Activated CD4-positive, alpha-beta T cell treated with anti-CD3 and anti-CD28 coated beads, Interleukin-2, amount 50 U/mL, for 4 hours (primary cell): ENCODE measurements around the gene SWI5.
"Not testable (repeated sequence)": the region's sequence is repeated elsewhere in the genome, so short reads cannot be mapped to it uniquely, and the experiment has no call there.

Source experiments
- DNase-seq, 2 experiments: peaks; one replicate each; pipeline ENCODE4 v3.0.0-alpha.2; 2020

SWI5 gene

DNA sequence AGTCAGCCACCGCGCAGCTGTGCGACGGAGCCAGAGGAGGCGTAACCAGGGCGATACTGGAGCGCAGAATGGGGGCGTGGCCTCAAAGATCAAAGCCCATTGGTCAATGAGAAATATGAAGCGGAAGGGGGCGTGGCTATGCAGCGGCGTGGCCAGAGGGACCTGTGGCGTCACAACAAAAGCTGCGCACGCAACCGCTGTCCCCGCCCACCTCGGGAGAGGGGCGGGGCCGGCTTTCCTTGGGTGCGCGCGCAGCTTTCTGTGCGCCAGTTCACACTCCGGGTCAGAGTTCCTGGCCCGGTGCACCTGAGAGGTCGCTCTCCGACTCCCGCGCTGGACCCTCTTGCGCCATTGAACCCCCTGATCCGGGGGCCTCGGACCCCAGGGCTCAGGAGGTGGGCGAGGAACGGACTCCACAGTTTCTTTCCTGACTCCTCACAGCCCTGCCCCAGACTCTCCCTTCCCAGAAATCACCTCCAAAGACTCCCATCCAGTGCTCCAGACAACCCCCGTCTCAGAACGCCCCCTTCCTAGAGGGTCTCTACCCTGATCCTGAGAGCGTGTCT lies at the start of gene SWI5:
SWI5 (plus strand) TSS at position 269 of the 566 bp plus-strand sequence.
- peak; percentile 100 for DNase-seq

DNA sequence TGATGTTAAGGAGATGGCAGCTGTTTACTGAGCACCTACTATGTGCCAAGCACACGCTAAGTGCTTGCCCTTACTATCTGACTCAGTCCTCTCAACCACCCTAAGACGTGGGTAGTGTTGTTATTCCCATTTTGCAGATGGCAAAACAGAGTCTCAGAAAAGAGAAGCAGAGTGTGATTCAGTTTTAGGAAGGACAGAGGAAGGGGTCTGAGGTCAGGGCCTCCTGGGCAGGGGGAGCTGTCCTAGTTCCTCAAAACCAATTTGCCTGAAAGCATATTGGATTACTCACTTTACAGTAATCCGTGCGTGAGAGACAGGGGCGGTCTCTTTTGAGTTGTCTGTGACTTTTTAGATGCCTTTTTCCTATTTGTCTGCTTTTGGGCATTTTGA lies 49.7 kb upstream of the SWI5 start:
- no peak for DNase-seq

DNA sequence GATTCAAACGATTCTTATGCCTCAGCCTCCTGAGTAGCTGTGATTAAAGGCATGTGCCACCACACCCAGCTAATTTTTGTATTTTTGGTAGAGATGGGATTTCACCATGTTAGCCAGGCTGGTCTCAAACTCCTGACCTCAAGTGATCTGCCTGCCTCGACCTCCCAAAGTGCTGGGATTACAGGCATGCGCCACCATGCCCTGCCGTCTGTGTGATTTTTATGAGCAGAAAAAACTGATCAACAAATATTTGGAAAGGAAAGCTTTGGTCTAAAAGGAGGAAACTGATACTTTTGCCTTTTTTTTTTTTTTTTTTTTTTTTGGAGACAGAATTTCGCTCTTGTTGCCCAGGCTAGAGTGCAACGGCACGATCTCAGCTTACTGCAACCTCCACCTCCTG lies 45.2 kb upstream of the SWI5 start:
- not testable (repeated sequence) for DNase-seq

DNA sequence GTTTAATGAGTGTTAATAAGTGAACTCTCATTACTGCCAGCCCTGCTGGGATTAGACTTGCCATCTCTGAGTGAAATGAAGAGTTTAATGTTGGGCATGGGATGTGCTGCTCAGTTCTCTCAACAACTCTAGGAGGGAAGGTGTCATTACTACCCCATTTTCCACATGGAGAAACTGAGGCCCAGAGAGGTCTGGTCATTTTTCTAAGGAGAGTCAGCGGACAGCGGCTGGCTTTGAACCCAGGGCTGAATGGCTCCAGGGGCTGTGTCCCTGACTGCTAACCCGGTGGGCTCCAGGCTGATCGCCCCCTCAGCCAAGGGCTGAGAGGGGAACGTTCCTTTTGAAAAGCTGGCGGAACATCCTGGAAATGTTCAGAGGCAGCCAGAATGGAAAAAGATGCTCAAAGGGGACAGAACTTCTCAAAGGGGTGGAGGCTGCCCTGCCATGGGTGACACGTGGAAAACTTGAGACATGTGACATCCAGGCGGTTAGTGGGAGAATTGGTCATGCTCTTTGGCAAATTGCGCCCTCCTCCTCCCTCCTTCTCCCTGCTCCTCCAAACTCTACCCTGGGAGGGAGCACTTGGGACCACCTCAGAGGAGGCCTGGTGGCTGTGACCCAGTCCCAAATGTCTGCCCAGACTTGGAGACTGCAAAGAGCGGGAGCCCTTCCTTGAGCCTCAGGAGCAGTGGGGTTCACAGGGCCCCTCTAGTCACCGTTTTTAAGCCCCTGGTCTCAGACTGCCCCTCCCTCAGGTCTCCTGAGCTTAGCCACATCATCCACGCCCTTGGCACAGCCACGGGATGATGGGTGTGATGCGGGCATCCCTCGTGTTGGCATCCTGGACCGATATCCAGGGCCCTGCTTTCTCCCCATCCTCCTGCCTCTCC lies 44.2 kb upstream of the SWI5 start:
- no peak for DNase-seq

DNA sequence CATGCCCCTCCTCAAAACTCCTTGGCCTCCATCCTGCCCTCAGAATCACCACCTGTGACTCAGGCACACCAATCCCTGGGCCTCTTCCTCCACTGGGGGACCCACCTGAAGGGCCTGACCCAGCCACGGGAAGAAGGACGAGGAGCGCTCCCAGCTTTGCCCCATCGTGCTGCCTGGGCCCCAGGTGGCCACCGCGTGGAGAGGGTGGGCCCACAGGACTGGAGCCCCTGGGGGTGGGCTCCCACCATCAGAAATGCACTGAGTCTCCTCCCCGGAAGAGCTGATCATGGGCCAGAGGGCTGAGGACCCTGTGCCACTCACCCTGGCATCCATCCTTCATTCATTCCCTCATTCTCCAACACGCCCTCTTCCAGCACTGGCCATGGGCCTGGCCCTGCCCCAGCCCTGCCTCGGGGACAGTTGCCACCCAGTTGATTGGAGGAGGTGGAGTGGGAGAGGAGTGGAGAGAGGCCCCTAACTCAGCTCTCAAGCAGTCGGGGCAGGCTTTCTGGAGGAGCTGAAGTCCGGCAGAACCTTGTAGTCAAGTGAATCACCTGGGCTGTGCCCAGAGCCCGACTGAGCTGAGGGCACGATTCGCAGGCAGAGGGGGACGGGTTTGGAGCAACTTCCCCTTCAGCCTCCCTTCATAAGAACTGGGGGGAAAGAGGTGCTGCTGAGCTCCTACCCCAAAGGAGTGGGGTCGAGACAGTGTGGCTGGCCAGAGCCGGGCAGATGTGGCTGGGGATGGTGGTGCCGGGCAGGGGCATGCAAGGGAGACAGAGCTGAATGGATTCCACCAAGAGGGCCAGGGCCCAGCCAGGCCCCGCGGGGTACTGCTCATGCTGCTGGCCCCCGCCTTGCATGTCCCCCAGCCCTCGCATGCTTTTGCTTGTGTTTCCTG lies 43.3 kb upstream of the SWI5 start:
- DNase-seq: no peak

DNA sequence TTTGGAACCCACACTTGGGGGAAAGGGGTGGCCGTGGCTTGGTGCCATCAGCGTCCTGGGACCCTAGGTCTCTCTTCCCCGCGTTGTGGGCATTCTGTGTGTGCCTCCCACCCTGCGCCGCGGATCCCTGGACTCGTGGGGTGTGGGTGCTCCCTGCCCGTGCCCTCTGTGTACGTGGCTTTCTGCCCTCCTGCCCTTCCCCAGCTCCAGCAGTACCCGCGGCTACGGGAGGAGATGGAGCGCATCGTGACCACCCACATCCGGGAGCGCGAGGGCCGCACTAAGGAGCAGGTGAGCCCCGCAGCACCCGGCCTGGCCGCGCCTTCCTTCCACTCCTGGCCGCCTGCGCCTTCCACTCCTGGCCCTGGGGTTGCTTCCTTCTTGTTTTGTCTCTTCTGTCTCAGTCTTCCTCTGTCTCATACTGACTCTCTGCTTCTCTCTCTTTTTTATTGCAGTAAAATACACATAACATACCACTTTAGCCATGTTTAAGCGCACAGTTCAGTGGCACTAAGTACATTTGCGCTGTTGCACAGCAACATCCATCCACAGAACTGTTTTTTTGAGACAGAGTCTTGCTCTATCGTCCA lies 42.2 kb upstream of the SWI5 start:
- DNase-seq: no peak

DNA sequence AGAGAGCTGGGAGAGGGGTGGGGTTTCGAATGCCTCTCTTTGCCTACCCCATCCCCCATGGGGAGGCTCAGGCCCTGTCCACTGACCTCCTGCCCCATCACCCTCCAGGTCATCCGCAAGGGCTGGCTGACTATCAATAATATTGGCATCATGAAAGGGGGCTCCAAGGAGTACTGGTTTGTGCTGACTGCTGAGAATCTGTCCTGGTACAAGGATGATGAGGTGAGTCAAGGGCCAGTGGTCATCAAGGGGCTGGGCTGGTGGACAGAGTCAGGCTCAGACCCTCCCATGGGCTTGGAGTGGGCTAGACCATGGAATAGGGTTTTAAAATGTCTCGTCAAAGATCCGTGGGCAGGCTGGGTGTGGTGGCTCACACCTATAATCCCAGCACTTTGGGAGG lies 34.0 kb upstream of the SWI5 start:
- no peak for DNase-seq

DNA sequence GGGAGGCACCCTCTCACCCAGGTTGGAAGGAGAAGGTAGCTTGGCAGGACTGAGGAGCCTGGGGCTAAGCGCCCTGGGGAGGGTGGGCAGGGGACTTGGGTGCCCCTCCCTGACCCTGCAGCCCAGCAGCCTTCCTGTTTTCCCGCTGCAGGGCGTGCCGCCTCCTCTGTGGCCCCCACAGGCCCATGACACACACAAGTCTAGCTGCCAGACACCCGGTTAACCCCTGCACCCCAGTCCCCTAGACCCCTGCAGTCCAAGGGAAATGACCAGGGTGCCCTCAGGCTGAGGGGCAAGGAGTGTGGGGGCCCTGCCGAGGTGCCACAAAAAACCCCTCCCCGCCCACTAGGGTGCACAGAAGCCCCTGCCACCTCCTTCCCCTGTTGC lies 33.3 kb upstream of the SWI5 start:
- no peak for DNase-seq

DNA sequence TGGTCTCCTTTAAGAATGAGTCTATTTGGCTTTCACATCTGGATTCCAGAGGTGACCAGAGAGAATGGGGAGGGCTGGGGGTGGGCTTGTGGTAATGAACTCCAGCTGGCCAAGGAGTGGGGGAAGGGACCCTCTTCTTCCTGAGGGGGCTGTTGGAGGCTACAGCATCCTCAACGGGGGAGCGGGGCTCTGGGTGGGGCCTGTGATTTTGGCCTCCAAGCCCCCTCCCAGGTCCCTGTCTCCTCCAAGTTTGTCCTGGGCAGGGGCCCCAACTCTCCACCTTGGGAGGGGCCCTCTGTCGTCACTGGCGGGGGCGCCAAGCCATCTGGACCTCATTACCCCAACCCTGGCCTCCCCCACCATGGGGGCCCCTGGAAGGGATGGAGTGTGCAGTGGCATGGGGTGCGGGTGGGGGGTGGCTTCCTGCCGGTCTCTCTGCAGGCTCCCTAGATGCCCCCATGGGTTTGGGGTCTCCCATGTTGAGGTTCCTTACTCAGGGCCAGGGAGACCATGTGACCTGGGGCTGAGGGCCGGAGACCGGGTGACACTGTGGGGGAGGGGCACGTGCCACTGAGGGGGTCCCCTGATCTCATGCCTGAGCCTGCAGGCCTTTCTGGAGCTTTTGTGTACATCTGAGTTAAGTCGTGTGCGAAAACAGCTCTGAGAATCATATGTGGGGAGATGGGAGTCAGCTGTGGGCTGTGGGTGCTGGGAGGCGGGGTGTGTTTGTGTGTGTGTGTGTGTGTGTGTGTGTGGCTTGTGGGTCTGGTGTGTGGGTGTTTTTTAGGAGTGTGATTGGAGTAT lies 32.7 kb upstream of the SWI5 start:
- DNase-seq: no peak

DNA sequence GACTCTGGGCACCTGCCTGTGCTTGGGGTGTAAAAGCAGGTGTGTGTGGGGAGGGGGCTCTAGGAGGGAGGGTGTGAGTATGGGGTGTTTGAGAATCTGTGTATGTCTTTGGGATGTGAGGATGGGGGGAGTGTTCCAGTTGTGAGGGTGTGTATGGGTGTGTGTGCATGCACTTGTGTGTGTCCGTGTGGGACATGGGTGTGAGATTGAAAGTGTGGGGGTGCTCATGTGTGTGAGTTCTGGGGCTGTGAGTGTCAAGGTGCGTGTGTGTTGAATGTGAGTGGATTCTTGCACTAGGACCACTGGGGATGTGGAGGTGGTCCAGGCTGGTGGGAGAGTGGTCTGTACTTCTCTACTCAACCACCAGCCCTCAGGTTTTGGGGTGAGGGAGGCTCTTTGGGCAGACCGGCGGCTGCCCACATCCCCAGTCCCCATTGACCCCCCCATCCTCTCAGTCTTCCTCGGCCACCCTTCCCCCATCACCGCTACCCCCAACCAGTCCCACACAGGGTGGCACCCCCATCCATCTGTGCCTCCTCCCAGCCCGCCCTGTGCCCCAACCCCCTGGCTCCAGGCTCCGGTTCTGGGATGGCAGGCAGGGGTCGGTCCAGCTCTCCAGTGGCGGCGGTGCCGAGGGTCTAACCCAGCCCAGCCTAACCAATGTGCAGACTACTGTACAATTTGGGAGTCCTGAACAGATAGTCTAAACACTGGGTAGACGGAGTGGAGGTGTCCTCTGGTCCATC lies 31.8 kb upstream of the SWI5 start:
- DNase-seq: no peak

DNA sequence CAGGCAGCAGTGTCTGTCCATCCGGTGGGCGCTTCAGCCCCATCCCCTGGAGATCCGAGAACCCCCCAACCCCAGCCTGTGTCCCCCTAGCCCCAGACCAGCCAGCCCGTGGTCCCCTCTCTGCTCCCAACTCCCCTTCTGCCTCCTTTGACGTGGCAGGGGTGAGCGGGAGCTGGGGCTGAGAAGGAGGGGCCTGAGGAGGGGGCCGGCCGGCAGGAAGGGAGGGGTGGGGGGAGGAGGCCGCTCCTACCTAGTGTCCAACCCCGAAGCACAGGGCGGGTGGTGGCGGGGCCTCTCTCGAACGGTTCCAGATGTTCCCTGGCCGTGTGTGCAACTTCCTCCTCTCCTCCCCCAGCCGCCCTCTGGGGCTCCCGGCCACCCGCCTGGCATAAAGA lies 31.2 kb upstream of the SWI5 start:
- DNase-seq: no peak

DNA sequence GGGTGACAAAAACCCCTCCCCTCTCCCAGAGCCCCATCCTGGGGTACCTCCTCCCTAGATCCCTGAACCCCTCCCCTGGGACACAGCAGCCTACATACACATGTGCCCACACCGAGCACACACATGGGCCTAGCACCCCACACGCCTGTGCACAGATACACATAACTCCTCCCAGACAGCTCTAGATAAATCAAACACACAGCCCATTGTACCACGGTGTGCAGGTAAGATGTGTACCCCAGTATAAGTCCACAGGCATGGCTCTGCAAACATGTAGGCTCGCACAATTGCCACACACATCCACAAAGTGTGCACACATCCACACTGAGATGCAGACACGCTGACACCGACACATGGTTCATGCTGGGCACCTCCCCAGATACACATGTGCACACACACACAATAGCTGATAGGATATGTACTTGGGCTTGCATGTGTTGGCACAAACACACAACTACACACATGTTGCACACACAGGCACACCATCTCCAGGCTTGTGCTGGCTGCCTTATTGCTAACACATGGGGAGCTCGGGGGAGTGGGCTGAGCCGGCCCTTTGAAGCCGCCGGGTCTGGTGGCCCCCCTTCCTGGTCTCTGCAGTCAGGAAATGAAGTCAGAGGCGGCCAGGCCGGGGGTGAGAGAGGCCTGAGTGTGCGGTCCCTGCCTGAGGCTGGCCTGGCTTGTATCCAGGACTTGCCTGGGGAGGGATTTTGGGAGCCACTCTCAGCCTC lies 30.5 kb upstream of the SWI5 start:
- DNase-seq: no peak

DNA sequence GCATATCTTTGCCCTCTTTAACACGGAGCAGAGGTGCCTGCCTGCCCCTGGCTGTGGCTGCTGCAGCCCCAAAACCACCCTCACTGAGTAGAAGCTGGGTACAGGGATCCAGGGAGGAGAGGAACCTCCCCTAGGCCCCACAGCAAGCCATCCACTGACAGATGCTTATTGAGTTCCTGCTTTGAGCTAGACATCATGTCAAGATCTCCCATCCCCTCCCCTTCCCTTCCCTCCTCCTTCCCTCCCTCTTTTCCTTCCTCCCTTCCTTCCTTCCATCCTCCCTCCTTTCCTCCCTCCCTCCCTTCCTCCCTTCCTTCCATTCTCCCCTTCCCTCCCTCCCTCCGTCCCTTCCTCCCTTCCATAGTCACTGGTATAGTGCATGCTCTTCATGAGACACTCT lies 29.6 kb upstream of the SWI5 start:
- DNase-seq: no peak

DNA sequence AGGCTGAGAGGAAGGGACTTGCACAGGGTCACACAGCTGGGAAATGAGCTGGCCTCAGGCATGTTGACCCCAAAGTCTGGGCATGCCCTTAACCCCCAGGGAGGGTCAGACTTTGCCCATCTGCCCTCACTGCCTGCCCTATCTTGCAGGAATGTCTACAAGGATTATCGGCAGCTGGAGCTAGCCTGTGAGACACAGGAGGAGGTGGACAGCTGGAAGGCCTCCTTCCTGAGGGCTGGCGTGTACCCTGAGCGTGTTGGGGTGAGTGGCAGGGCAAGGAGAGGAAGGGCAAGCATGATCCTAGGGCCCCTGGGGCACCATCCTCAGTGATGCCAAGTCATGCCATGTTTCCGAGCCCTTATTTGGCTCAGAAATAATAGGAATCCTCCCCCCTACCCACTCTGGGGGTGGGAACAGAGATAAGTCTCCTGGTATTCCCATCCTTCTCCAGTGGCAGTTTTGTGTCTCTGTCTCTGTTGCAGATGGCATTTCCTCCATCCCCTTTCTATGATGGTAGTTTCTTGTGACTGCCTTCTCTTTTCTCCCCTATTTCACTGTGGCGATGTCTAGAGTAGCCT lies 28.8 kb upstream of the SWI5 start:
- no peak for DNase-seq

DNA sequence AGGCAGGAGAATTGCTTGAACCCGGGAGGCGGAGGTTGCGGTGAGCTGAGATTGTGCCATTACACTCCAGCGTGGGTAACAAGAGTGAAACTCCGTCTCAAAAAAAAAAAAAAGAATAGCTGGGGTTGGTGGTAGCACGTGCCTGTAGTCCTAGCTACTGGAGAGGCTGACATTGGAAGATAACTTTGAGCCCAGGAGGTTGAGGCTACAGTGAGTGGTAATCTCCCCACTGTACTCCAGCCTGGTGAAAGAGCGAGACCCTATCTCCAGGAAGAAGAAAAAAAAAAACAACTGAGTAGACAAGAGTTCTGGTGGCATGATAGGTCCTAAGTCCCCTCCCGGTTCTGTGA lies 26.5 kb upstream of the SWI5 start:
- DNase-seq: no peak

DNA sequence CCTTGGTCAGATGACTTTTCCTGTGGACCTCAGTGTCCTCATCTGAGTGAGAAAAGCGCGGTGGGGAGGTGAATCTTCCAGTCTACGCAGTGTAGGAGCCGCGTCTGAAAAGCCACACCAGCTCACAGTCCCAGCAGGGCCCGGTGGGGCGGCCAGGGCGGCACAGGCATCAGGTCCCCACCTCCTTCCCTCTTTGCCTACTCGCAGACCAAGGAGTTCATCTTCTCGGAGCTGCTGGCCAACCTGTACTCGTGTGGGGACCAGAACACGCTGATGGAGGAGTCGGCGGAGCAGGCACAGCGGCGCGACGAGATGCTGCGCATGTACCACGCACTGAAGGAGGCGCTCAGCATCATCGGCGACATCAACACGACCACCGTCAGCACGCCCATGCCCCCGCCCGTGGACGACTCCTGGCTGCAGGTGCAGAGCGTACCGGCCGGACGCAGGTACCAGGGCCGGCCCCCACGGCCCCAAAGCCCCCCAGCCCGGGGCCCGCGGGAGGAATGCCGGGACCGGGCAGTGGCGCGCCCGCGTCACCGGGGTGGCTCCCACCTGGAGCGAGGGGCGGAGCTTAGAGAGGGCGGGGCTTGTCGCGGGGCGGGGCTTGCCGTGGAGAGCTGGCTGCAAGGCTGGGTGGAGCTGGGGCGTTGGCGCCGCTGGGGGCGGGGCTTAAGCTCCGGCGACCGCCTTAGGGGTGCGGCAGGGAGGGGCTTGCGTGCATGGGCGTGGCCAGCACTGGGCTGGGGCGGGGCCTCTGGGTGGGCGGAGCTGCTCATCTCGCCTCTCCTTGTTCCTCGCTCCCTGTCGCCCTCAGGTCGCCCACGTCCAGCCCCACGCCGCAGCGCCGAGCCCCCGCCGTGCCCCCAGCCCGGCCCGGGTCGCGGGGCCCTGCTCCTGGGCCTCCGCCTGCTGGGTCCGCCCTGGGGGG lies 25.9 kb upstream of the SWI5 start:
- DNase-seq: peak; percentile 97 to 98

DNA sequence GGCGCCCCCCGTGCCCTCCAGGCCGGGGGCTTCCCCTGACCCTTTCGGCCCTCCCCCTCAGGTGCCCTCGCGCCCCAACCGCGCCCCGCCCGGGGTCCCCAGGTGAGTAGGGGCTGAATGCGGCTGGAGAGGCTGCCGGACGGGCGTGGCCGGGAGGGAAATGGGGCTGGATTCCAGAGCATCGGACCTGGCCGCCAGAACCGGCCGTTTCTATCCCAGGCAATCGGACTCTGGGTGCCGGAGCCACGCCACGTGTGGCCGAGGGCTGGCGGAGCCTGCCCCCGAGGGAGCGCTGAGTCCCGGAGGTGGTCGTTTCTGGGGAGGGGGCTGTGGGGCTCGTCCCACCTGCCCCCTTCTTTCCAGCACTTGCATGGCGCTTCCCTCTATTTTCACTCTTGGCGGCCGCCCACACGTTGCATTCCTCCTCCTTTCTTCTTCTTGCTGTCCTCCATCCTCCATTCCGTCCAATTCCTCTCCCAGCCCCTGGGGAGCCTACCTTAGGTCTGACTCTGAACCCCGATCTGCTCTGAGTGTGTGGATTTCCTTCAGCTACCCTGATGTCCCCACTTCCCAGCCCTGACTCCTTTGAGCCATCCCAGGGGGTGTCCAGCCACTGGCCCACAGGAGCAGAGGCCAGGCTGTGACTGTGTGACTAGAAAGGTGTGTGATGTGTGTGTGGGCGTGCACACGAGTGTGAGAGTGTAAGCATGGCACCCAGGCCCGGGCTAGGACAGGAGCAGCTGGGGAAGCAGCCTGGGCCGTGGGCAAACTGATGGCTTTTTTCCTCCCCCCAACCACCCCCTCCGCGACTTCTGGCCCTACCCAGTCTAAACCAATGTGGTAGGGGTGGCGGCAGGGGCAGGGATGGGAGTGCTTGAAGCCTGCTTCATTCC lies 25.0 kb upstream of the SWI5 start:
- DNase-seq: no peak

DNA sequence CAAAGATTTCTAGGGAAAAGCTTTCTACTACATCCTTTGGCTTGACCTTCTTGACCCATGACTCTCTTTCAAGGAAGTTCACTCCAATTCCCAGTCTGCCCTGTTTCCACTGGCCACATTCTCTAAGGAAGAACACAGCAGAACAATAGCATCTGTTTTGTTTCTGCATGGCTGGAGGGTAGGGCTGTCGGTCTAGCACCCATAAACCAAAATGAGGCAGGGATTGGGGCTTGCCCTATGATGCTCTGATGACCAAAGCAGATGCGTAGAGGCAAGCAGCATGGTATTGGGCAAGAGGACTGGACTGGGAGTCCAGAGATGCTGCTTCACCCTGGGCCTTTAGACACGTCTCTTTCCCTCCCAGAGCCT lies 24.4 kb upstream of the SWI5 start:
- no peak for DNase-seq
